Colonic mucosa (tissue), 4 donors: ENCODE results near the gene CALML3. TPM values are rescaled to one million over a fixed set of nuclear protein-coding genes. Genes with fewer than 3 reads are reported as not detected.

Experiments used
- DNase-seq: peaks from one replicate; pipeline ENCODE4 v3.0.0-alpha.2; 2020
- H3K27ac ChIP-seq: fragments of 200-600 bp; one replicate; pipeline ENCODE4 v1.8.0; 2021
- H3K27me3 ChIP-seq: fragments of 200-600 bp; one replicate; pipeline ENCODE4 v1.8.0; 2021
- H3K36me3 ChIP-seq: fragments of 200-600 bp; one replicate; pipeline ENCODE4 v1.8.0; 2021
- H3K4me1 ChIP-seq: fragments of 200-600 bp; one replicate; pipeline ENCODE4 v1.8.0; 2021; ENCODE audit warnings: mild to moderate bottlenecking
- H3K4me3 ChIP-seq: fragments of 200-600 bp; one replicate; pipeline ENCODE4 v1.8.0; 2021
- H3K9ac ChIP-seq, 2 donors: one replicate each; pipeline ENCODE4 v1.7.0; 2013; ENCODE audit warnings: control low read depth in 2 of 2, low read depth in 2 of 2, low read length in 2 of 2
- H3K9me3 ChIP-seq: fragments of 200-600 bp; one replicate; pipeline ENCODE4 v1.8.0; 2021
- CTCF ChIP-seq: fragments of 200-600 bp; IDR thresholded peaks from one replicate; pipeline ENCODE4 v1.8.0; 2022; ENCODE audit warnings: antibody characterized with exemption, mild to moderate bottlenecking
- intact Hi-C: fragments of 100-400 bp; cut with DNase I; formaldehyde crosslinking; loops from one replicate; pipeline ENCODE4 v1.14.1; 2022
- total RNA-seq, 2 donors: library from RNA; stranded (reverse); fragmentation: NEBNext Ultra II Directional in 1 of 2; extraction: Animal tissue kit (Norgen Biotek cat#: 25700) in 1 of 2; gene quantifications; one replicate each; pipeline ENCODE4 v1.2.1, GENCODE V29; 2021
- donor health status: healthy.
- donor health status: DM: no; HTN: no; CAD: no.
- donor health status: DM: no; HTN: no; CAD: no.

Gene CALML3
- total RNA-seq, 2 donors from 2014 or later: 0.11 to 0.40 TPM

- H3K9ac ChIP-seq: no peak overlapping the region
- H3K4me1 ChIP-seq: no peaks in the 10 kb centered on the region
- no peaks in the 10 kb centered on the region for H3K27me3 ChIP-seq
- no peak overlapping the region for H3K4me3 ChIP-seq
- TF ChIP-seq CTCF: no peak
- DNase-seq: no peak
- no peaks in the 10 kb centered on the region for H3K9me3 ChIP-seq
- no peaks in the 10 kb centered on the region for H3K36me3 ChIP-seq
- H3K27ac ChIP-seq: no peak overlapping the region
- intact Hi-C loops: no loop called here
These were observed 40.6 kb upstream of the CALML3 start for GRCh38 chr10:5484205-5484604.

- Histone ChIP-seq H3K27ac (no peak overlapping the region), H3K4me1 (no peaks in the 10 kb centered on the region), H3K4me3 (no peak overlapping the region), H3K9me3 (no peaks in the 10 kb centered on the region), H3K36me3 (no peaks in the 10 kb centered on the region), H3K27me3 (no peaks in the 10 kb centered on the region), H3K9ac (no peak overlapping the region)
- DNase-seq: no peak
- intact Hi-C loops: no loop called here
- TF ChIP-seq CTCF: no peak
These were observed 39.5 kb upstream of the CALML3 start for GRCh38 chr10:5485290-5485689.

- Histone ChIP-seq H3K4me1 (no peaks in the 10 kb centered on the region), H3K27me3 (no peaks in the 10 kb centered on the region), H3K9me3 (no peaks in the 10 kb centered on the region), H3K27ac (no peak overlapping the region), H3K9ac (peak overlapping the region; percentile 76 to 86), H3K4me3 (no peak overlapping the region), H3K36me3 (no peaks in the 10 kb centered on the region)
- no peak for TF ChIP-seq CTCF
- no peak for DNase-seq
- intact Hi-C loops: no loop called here
These were observed 38.6 kb upstream of the CALML3 start for GRCh38 chr10:5485948-5486852.

GRCh38 chr10:5486853-5487235 is 37.9 kb upstream of the CALML3 start:
- no peak for TF ChIP-seq CTCF
- no peak for DNase-seq
- no peak overlapping the region for H3K4me3 ChIP-seq
- H3K9me3 ChIP-seq: no peaks in the 10 kb centered on the region
- H3K9ac ChIP-seq: peak overlapping the region; percentile 76 to 86
- H3K27ac ChIP-seq: peak overlapping the region; percentile 96
- no peaks in the 10 kb centered on the region for H3K36me3 ChIP-seq
- intact Hi-C loops: no loop called here
- H3K4me1 ChIP-seq: no peaks in the 10 kb centered on the region
- H3K27me3 ChIP-seq: no peaks in the 10 kb centered on the region

- Histone ChIP-seq H3K27me3 (no peaks in the 10 kb centered on the region), H3K36me3 (no peaks in the 10 kb centered on the region), H3K9ac (peak overlapping the region; percentile 54 to 86), H3K27ac (peak overlapping the region; percentile 96), H3K4me1 (no peaks in the 10 kb centered on the region), H3K4me3 (peak overlapping the region; percentile 15), H3K9me3 (no peaks in the 10 kb centered on the region)
- peak; percentile 94 for DNase-seq
- intact Hi-C loops: no loop called here
- TF ChIP-seq CTCF: no peak
These were observed 36.2 kb upstream of the CALML3 start for GRCh38 chr10:5488272-5489161.
